Measurements from ENCODE around the gene DNASE1L1. TPM values are rescaled to one million over a fixed set of nuclear protein-coding genes. Genes with fewer than 3 reads are reported as not detected.

The DNASE1L1 gene
- total and polyA plus RNA-seq, 10 donors: 18.1 to 54.5 (median 36.8) TPM

DNA sequence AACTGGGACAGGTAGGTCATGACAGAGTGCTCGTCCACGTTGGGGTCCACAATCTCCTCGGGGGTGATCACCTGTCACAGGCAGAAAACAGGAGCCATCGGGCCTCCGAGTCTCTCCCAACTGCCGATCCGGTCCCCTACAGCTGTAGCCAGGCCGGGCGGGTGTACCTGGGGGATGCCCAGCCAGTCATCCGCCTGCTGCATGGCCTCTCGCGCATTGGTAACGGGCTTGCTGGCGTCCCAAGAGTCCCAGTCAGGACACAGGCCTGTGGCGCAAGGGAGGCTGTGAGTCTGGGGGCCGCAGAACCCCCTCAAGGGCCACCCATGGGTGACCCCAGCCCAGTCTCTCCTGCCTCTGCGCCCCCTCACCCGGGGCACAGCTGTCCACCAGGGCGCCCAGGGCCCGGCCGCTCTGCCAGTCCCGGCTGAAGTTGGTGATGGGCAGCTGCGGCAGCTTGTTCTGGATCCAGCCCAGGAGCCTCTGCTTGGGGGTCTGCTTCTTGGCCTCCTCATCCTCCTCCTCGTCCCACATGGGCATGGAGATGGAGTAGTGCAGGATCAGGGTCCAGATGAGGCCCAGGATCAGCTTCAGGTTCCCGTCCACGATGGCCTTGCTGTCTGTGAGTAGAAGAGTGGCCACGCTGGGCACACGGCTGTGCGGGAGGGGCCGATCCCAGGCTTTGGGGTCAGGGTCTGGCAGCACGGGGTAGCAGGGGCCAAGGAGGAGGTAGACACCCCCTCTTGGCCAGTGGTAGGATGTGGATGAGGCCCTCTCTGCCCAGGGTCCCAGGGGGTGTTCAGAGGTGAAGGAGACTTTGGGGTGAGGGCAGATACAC is 41.4 kb downstream of the DNASE1L1 start:
- peaks cover 0 to 55% (median 46%) of the 10 kb centered on the region in 6 donors for H3K36me3 ChIP-seq
- H3K27ac ChIP-seq: peak overlapping the region in 7 of 8 donors; percentile 57 to 94 (median 87)
- no peak for DNase-seq

DNA sequence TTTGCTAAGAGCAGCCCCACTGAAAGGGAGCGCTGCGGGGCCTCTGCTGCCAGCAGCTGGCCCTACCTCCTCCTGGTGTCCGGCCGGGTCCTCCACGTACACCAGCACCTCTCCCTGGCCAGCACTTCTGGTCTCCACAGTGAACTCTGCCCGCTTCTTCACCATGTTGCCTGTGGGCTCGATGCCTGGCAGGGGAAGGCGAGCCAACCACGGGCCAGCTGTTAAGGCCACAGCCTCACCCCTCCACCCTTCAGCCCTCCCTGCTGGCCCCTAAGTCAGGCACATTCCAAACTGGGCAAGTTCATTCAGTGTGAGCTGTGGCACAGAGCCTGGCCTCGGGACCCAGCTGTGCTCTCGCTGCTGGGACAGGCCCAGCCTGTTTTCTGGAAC is 42.4 kb downstream of the DNASE1L1 start:
- Histone ChIP-seq H3K4me1 (peaks cover 7 to 50% (median 28%) of the 10 kb centered on the region in 6 donors), H3K27ac (peak overlapping the region in 5 of 8 donors; percentile 27 to 94 (median 88)), H3K9me3 (no peaks in the 10 kb centered on the region), H3K27me3 (replicated peaks in 1 of 7) (no peaks in the 10 kb centered on the region), H3K36me3 (peaks cover 0 to 65% (median 56%) of the 10 kb centered on the region in 6 donors), H3K4me3 (no peak overlapping the region)
- intact Hi-C loops (cut with DNase I; ENCODE audit: low total_unique reads): no loop called here
- TF ChIP-seq, protein P1, sequence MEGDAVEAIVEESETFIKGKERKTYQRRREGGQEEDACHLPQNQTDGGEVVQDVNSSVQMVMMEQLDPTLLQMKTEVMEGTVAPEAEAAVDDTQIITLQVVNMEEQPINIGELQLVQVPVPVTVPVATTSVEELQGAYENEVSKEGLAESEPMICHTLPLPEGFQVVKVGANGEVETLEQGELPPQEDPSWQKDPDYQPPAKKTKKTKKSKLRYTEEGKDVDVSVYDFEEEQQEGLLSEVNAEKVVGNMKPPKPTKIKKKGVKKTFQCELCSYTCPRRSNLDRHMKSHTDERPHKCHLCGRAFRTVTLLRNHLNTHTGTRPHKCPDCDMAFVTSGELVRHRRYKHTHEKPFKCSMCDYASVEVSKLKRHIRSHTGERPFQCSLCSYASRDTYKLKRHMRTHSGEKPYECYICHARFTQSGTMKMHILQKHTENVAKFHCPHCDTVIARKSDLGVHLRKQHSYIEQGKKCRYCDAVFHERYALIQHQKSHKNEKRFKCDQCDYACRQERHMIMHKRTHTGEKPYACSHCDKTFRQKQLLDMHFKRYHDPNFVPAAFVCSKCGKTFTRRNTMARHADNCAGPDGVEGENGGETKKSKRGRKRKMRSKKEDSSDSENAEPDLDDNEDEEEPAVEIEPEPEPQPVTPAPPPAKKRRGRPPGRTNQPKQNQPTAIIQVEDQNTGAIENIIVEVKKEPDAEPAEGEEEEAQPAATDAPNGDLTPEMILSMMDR (IDR thresholded peaks at IDR 0.05 in 8 of 11, conservative IDR thresholded peaks at IDR 0.05 in 3 of 11): no peak
- TF ChIP-seq POLR2AphosphoS5 (IDR thresholded peaks at IDR 0.05): peak in 2 of 3 donors; percentile 5 to 18
- no peak for TF ChIP-seq POLR2A (IDR thresholded peaks at IDR 0.05)
- WGBS, 5 donors: 58 to 87% (median 85%) methylated on average over 6 to 11 of the region's 11 CpGs
- DNase-seq: no peak

More for the DNA sequence above, 41.4 kb downstream of the DNASE1L1 start:
- no peaks in the 10 kb centered on the region for H3K27me3 ChIP-seq (replicated peaks in 1 of 7)
- peaks cover 7 to 61% (median 37%) of the 10 kb centered on the region in 6 donors for H3K4me1 ChIP-seq
- peak overlapping the region in 7 of 8 donors; percentile 65 to 91 (median 80) for H3K4me3 ChIP-seq
- TF ChIP-seq POLR2AphosphoS5 (IDR thresholded peaks at IDR 0.05) (peak in 1 of 3 donors; percentile 38), POLR2A (IDR thresholded peaks at IDR 0.05) (no peak)
- no peaks in the 10 kb centered on the region for H3K9me3 ChIP-seq
- WGBS, 5 donors: 52 to 90% (median 82%) methylated on average over 6 to 31 of the region's 31 CpGs
- intact Hi-C loops (cut with DNase I; ENCODE audit: low total_unique reads): no loop called here

DNA sequence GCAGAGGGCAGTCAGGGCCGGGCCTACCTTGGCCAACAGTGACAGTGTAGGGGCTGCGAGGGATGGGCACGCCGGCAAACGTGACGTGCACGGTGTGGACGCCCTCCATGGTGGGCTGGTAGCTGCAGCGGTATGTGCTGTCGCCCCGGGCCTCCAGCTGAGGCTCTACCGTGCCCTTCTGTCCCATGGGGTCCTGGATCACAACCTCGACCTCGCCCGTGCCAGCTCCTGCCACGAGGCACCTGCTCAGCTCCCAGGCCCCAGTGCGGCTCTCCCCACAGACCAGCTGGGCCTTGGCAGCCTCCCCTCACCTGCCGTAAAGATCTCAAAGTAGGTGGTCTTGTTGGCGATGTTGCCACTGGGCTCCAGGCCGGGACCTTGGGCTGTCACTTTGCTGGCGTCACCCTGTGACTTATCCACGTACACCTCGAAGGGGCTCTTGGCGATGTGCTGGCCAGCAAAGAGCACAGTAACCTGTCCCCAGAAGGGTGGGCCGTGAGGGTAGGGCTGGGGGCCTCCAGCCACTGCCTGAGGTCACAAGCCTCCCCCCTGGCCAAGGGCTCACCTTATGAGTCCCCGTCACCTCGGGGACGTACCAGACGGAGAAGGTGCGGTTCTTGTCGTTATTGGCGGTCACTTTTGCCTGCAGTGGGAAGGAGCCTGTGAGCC is 42.9 kb downstream of the DNASE1L1 start:
- WGBS, 5 donors: 85 to 95% (median 89%) methylated on average over 12 to 32 of the region's 32 CpGs

DNA sequence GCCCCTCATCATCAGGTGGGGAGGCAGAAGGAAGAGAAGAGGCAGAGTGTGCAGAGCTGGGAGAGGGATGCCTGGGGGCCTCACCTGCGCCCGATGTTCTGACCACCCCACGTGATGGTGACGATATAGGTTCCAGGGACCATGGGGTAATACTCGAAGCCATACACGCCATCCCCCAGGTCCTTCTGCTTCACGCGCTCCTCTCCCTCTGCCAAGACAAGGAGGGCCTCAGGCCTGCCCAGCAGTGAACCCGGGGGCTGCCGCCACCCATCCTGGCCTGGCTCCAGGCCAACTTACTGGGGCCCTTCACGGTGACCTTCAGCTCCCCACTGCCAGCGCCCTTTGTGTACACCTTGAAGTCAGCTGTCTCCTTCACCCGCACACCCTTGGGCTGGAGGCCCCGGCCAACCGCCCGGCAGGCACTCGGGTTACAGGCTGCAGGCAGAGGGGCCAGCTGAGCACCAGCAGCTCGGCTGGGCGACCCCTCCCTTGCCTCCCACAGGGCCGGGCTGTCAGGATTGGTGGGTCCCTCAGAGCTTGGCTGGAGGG is 43.9 kb downstream of the DNASE1L1 start:
- DNase-seq: no peak
- intact Hi-C loops (cut with DNase I; ENCODE audit: low total_unique reads): no loop called here
- no peak overlapping the region for H3K4me3 ChIP-seq
- H3K36me3 ChIP-seq: peaks cover 0 to 81% (median 65%) of the 10 kb centered on the region in 6 donors
- TF ChIP-seq, protein P1 (IDR thresholded peaks at IDR 0.05 in 8 of 11, conservative IDR thresholded peaks at IDR 0.05 in 3 of 11): no peak
- no peak for TF ChIP-seq POLR2AphosphoS5 (IDR thresholded peaks at IDR 0.05)
- TF ChIP-seq POLR2A (IDR thresholded peaks at IDR 0.05): no peak
- H3K4me1 ChIP-seq: peaks cover 7 to 45% (median 28%) of the 10 kb centered on the region in 6 donors
- peak overlapping the region in 2 of 8 donors; percentile 90 to 94 for H3K27ac ChIP-seq
- no peaks in the 10 kb centered on the region for H3K9me3 ChIP-seq
- no peaks in the 10 kb centered on the region for H3K27me3 ChIP-seq (replicated peaks in 1 of 7)
- 82 to 87% (median 85%) methylated on average over 17 to 20 of the region's 20 CpGs; no CpG with 5 or more reads in 1 of the 5 donors for WGBS, 5 donors

More for the DNA sequence above, 42.9 kb downstream of the DNASE1L1 start:
- Histone ChIP-seq H3K27ac (peak overlapping the region in 5 of 8 donors; percentile 27 to 94 (median 88)), H3K4me1 (peaks cover 7 to 47% (median 28%) of the 10 kb centered on the region in 6 donors), H3K27me3 (replicated peaks in 1 of 7) (no peaks in the 10 kb centered on the region), H3K4me3 (no peak overlapping the region), H3K36me3 (peaks cover 0 to 71% (median 61%) of the 10 kb centered on the region in 6 donors), H3K9me3 (no peaks in the 10 kb centered on the region)
- peak; percentile 4 to 55 (median 18) for TF ChIP-seq POLR2AphosphoS5 (IDR thresholded peaks at IDR 0.05)
- TF ChIP-seq, protein P1 (IDR thresholded peaks at IDR 0.05 in 8 of 11, conservative IDR thresholded peaks at IDR 0.05 in 3 of 11): no peak
- no peak for TF ChIP-seq POLR2A (IDR thresholded peaks at IDR 0.05)
- DNase-seq: no peak
- intact Hi-C loops (cut with DNase I; ENCODE audit: low total_unique reads): no loop called here

Data from spleen (tissue), 11 donors.